ENCODE data around the gene COL9A3.

Gene COL9A3

DNA sequence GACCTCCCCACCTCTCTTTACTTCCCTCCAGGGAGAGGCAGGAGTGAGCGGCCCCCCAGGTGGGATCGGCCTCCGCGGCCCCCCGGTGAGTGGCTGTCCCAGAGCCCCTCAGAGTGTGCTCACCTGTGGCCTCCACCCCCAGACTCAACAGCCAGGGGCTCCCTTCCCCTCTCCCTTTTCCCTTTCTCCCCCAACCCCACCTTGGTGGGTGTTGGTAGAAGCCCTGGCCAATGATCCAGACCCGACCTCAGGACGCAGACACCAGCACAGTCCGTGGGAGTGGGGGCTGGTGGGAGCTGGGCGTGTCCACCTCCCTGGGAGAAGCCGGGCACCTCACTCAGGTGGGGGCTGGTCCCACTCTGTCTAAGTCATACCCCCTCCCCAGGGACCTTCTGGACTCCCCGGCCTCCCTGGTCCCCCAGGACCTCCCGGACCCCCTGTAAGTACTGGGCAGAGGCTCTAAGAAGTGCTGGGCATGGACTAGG is 4.9 kb downstream of the COL9A3 start:
- Histone ChIP-seq H3K27me3 (ENCODE audit: low read length) (no peaks in the 10 kb centered on the region), H3K9me3 (ENCODE audit: insufficient read depth, low read length) (no peaks in the 10 kb centered on the region), H3K4me2 (ENCODE audit: low read depth, low read length, poor library complexity, severe bottlenecking) (no peak overlapping the region), H3F3A (ENCODE audit: insufficient read depth) (no peaks in the 10 kb centered on the region), H3K9me2 (replicated peaks; ENCODE audit: insufficient read depth, low read length) (no peaks in the 10 kb centered on the region), H3K27ac (ENCODE audit: low read depth, low read length) (no peak overlapping the region), H4K20me1 (ENCODE audit: low read depth, low read length) (no peaks in the 10 kb centered on the region), H3K9ac (ENCODE audit: low read length) (no peak overlapping the region), H3K4me3 (ENCODE audit: insufficient read depth, low read length, poor library complexity, severe bottlenecking) (no peak overlapping the region), H2AFZ (ENCODE audit: low read depth, low read length, severe bottlenecking) (no peak overlapping the region), H3K79me2 (ENCODE audit: insufficient read depth, low read length) (no peaks in the 10 kb centered on the region), H3K36me3 (ENCODE audit: low read length) (no peaks in the 10 kb centered on the region)
- TF ChIP-seq EZH2phosphoT487 (conservative IDR thresholded peaks at IDR 0.05; ENCODE audit: low read length): no peak
- TF ChIP-seq, protein P1, sequence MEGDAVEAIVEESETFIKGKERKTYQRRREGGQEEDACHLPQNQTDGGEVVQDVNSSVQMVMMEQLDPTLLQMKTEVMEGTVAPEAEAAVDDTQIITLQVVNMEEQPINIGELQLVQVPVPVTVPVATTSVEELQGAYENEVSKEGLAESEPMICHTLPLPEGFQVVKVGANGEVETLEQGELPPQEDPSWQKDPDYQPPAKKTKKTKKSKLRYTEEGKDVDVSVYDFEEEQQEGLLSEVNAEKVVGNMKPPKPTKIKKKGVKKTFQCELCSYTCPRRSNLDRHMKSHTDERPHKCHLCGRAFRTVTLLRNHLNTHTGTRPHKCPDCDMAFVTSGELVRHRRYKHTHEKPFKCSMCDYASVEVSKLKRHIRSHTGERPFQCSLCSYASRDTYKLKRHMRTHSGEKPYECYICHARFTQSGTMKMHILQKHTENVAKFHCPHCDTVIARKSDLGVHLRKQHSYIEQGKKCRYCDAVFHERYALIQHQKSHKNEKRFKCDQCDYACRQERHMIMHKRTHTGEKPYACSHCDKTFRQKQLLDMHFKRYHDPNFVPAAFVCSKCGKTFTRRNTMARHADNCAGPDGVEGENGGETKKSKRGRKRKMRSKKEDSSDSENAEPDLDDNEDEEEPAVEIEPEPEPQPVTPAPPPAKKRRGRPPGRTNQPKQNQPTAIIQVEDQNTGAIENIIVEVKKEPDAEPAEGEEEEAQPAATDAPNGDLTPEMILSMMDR (IDR thresholded peaks at IDR 0.05; ENCODE audit: insufficient read depth, low read length, poor library complexity, severe bottlenecking): no peak

DNA sequence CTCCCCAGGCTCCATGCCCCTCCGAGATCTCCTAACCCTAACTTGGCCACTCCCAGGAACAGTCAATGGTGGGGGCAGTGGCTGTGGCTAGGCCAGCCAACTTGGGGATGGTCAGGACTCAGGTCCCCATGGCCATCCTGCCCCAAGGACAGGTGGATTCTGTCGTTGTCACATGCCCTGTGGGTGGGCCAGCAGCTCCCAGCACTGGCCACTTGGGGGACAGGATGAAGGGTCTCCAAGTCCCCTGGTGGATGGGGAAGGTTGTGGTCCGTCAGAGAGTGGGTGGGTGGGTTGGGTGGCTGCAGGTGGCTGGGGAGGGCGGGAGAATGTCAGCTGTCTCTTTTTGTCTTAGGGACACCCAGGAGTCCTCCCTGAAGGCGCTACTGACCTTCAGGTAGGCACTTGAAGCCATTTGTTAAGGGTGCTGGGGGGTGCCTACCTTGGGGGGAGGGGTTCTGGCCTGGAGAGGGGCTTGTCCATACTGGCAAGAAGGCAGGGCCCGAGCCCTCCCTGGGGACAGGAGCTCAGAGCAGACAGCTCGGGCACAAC is 5.5 kb downstream of the COL9A3 start:
- TF ChIP-seq, protein P1 (IDR thresholded peaks at IDR 0.05; ENCODE audit: insufficient read depth, low read length, poor library complexity, severe bottlenecking): no peak
- no peak for TF ChIP-seq EZH2phosphoT487 (conservative IDR thresholded peaks at IDR 0.05; ENCODE audit: low read length)
- H3K27ac ChIP-seq (ENCODE audit: low read depth, low read length): no peak overlapping the region
- H3K9ac ChIP-seq (ENCODE audit: low read length): no peak overlapping the region
- no peaks in the 10 kb centered on the region for H3K36me3 ChIP-seq (ENCODE audit: low read length)
- no peak overlapping the region for H3K4me3 ChIP-seq (ENCODE audit: insufficient read depth, low read length, poor library complexity, severe bottlenecking)
- no peaks in the 10 kb centered on the region for H3K9me2 ChIP-seq (replicated peaks; ENCODE audit: insufficient read depth, low read length)
- H3K27me3 ChIP-seq (ENCODE audit: low read length): no peaks in the 10 kb centered on the region
- no peak overlapping the region for H2AFZ ChIP-seq (ENCODE audit: low read depth, low read length, severe bottlenecking)
- no peaks in the 10 kb centered on the region for H4K20me1 ChIP-seq (ENCODE audit: low read depth, low read length)
- H3K9me3 ChIP-seq (ENCODE audit: insufficient read depth, low read length): no peaks in the 10 kb centered on the region
- no peaks in the 10 kb centered on the region for H3K79me2 ChIP-seq (ENCODE audit: insufficient read depth, low read length)
- H3K4me2 ChIP-seq (ENCODE audit: low read depth, low read length, poor library complexity, severe bottlenecking): no peak overlapping the region
- H3F3A ChIP-seq (ENCODE audit: insufficient read depth): no peaks in the 10 kb centered on the region

DNA sequence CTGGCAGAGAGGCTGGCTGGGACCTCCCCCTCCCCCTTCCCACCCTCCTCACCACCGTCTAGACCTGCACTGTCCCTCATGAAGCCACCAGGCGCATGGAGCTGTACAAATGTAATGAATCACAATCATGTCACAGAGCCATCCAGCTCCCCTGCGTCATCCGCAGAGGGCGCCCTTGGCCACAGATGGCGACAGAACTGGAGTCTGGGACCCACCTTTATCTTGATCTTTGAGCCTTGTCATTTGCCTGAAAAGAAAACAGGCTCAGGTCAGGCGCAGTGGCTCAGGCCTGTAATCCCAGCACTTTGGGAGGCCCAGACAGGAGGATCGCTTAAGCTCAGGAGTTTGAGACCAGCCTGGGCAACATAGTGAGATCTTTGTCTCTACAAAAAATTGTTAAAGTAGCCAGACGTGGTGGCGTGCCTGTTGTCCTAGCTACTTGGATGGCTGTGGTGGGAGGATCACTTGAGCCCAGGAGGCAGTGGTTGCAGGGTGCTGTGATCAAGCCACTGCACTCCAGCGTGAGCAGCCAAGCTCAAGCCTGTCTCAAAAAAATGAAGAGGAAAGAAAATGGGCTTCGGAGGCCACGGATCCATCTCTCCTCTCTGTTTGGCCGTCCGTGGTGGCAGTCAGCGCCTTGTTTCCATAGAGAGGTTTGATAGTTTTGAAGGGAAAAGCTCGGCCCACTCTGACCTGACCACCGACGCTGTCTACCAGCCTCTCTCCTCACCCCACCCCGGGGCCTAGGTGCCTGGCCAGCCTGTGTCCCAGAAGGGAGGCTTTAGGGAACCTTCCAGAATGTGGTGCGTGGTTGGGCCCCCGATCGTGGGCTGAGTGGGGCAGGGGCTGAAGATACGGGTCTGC is 6.2 kb downstream of the COL9A3 start:
- H3K36me3 ChIP-seq (ENCODE audit: low read length): no peaks in the 10 kb centered on the region
- TF ChIP-seq, protein P1 (IDR thresholded peaks at IDR 0.05; ENCODE audit: insufficient read depth, low read length, poor library complexity, severe bottlenecking): peak; percentile 68
- TF ChIP-seq EZH2phosphoT487 (conservative IDR thresholded peaks at IDR 0.05; ENCODE audit: low read length): no peak
- H3F3A ChIP-seq (ENCODE audit: insufficient read depth): no peaks in the 10 kb centered on the region
- no peak overlapping the region for H2AFZ ChIP-seq (ENCODE audit: low read depth, low read length, severe bottlenecking)
- H3K4me2 ChIP-seq (ENCODE audit: low read depth, low read length, poor library complexity, severe bottlenecking): no peak overlapping the region
- no peaks in the 10 kb centered on the region for H3K9me3 ChIP-seq (ENCODE audit: insufficient read depth, low read length)
- no peaks in the 10 kb centered on the region for H3K79me2 ChIP-seq (ENCODE audit: insufficient read depth, low read length)
- H3K27ac ChIP-seq (ENCODE audit: low read depth, low read length): no peak overlapping the region
- H3K9ac ChIP-seq (ENCODE audit: low read length): no peak overlapping the region
- no peaks in the 10 kb centered on the region for H4K20me1 ChIP-seq (ENCODE audit: low read depth, low read length)
- H3K9me2 ChIP-seq (replicated peaks; ENCODE audit: insufficient read depth, low read length): no peaks in the 10 kb centered on the region
- H3K4me3 ChIP-seq (ENCODE audit: insufficient read depth, low read length, poor library complexity, severe bottlenecking): no peak overlapping the region
- no peaks in the 10 kb centered on the region for H3K27me3 ChIP-seq (ENCODE audit: low read length)

Data from SU-DHL-6 (cell line).